Measurements from ENCODE around the gene HOXB6. TPM values are rescaled to one million over a fixed set of nuclear protein-coding genes. Genes with fewer than 3 reads are reported as not detected.

The HOXB6 gene
- total RNA-seq, 1 experiment from 2014 or later, result 196 TPM

- no TSS peak for BruUV-seq (replicated peaks)
- intact Hi-C loops (cut with micrococcal nuclease; ENCODE audit: unreplicated experiment), result loop anchor here (2.0 kb wide), 1 partner anchor 65 kb away; no protein-coding TSS in a partner anchor
- Histone ChIP-seq H3K27me3 (ENCODE audit: control insufficient read depth, insufficient read depth, low read length) (no peaks in the 10 kb centered on the region), H3K27ac (ENCODE audit: low read length) (peak overlapping the region; percentile 99), H3K9me3 (ENCODE audit: control insufficient read depth, insufficient read depth, low read depth, low read length) (no peaks in the 10 kb centered on the region), H3K4me1 (ENCODE audit: control insufficient read depth, insufficient read depth, low read length) (peaks cover 80% of the 10 kb centered on the region), H3K4me3 (ENCODE audit: low read depth in 2 of 2, low read length in 2 of 2) (peak overlapping the region; percentile 52 to 61), H3K36me3 (ENCODE audit: control insufficient read depth, insufficient read depth, low read length) (peaks cover 24% of the 10 kb centered on the region)
- POLR2A ChIA-PET, result no interaction called here
- no peak for DNase-seq (ENCODE audit: low read depth, low spot score)
- no peak for TF ChIP-seq TCF7L2 (IDR thresholded peaks at IDR 0.05; ENCODE audit: low read depth, low read length)
- TF ChIP-seq POLR2AphosphoS5 (IDR thresholded peaks at IDR 0.05; ENCODE audit: low read depth, low read length), result no peak
- no peak for TF ChIP-seq CTCF (IDR thresholded peaks at IDR 0.05)
- TF ChIP-seq SIN3A (IDR thresholded peaks at IDR 0.05; ENCODE audit: borderline replicate concordance, insufficient read depth, low read depth, low read length), result no peak
- TF ChIP-seq REST (IDR thresholded peaks at IDR 0.05; ENCODE audit: insufficient read depth in 1 of 2, low read depth in 2 of 2, low read length in 1 of 2), result no peak
- ATAC-seq, result no peak
- CTCF ChIA-PET, result no interaction called here
- in situ Hi-C loops (cut with HindIII; ENCODE audit: low pct_unique_long_range_greater_than_20kb, low sequenced_read_pairs), result no loop called here
Measured at GRCh38 chr17:48553826-48554225, 51.0 kb downstream of the HOXB6 start.

GRCh38 chr17:48553190-48553547 lies 51.6 kb downstream of the HOXB6 start:
- H3K4me3 ChIP-seq (ENCODE audit: low read depth in 2 of 2, low read length in 2 of 2), result peak overlapping the region; percentile 52 to 61

More at GRCh38 chr17:48553190-48553547, 51.6 kb downstream of the HOXB6 start:
- H3K4me1 ChIP-seq (ENCODE audit: control insufficient read depth, insufficient read depth, low read length), result peaks cover 79% of the 10 kb centered on the region
- H3K9me3 ChIP-seq (ENCODE audit: control insufficient read depth, insufficient read depth, low read depth, low read length), result no peaks in the 10 kb centered on the region
- ATAC-seq (peak; percentile 3), DNase-seq (ENCODE audit: low read depth, low spot score) (no peak)
- H3K27me3 ChIP-seq (ENCODE audit: control insufficient read depth, insufficient read depth, low read length), result no peaks in the 10 kb centered on the region
- H3K27ac ChIP-seq (ENCODE audit: low read length), result peak overlapping the region; percentile 99
- H3K36me3 ChIP-seq (ENCODE audit: control insufficient read depth, insufficient read depth, low read length), result peaks cover 26% of the 10 kb centered on the region
- ChIA-PET CTCF (no interaction called here), POLR2A (interaction anchor here (0.7 kb wide), 1 partner anchor 14 kb away, joined by 3 read pairs; no protein-coding TSS in a partner anchor)
- TF ChIP-seq REST (IDR thresholded peaks at IDR 0.05; ENCODE audit: insufficient read depth in 1 of 2, low read depth in 2 of 2, low read length in 1 of 2) (no peak), POLR2AphosphoS5 (IDR thresholded peaks at IDR 0.05; ENCODE audit: low read depth, low read length) (no peak; the same call in 1 of the 2 replicates), SIN3A (IDR thresholded peaks at IDR 0.05; ENCODE audit: borderline replicate concordance, insufficient read depth, low read depth, low read length) (no peak), CTCF (IDR thresholded peaks at IDR 0.05) (no peak), TCF7L2 (IDR thresholded peaks at IDR 0.05; ENCODE audit: low read depth, low read length) (no peak)
- in situ Hi-C loops (cut with HindIII; ENCODE audit: low pct_unique_long_range_greater_than_20kb, low sequenced_read_pairs) (no loop called here), intact Hi-C loops (cut with micrococcal nuclease; ENCODE audit: unreplicated experiment) (no loop called here)
- TSS peak; percentile 63 for BruUV-seq (replicated peaks)
